GM23338 (cell line): ENCODE measurements around the gene DLL4.

Experiments used
- ETS1 ChIP-seq: IDR thresholded peaks from 2 replicates; pipeline ENCODE4 v1.6.1; 2016; ENCODE audit warnings: antibody characterized with exemption
- EZH2 ChIP-seq: fragments of 200-600 bp; sonication (generic); IDR thresholded peaks from one replicate; pipeline ENCODE4 v1.8.0; 2017; ENCODE audit warnings: antibody characterized with exemption, mild to moderate bottlenecking, low read depth; ENCODE audit not compliant: unreplicated experiment
- EZH2phosphoT487 ChIP-seq: fragments of 200-600 bp; sonication (generic); IDR thresholded peaks from one replicate; pipeline ENCODE4 v1.8.1; 2018; ENCODE audit warnings: antibody characterized with exemption; ENCODE audit not compliant: unreplicated experiment
- TF ChIP-seq, protein P1 (sequence below), 2 experiments: fragments of 200-600 bp in 1 of 2; sonication (generic) in 1 of 2; conservative IDR thresholded peaks; 2 replicates each; pipeline versions ENCODE4 v1.5.1 to v1.6.1; 2016 to 2017; ENCODE audit warnings: antibody characterized with exemption in 2 of 2, low read depth in 2 of 2, mild to moderate bottlenecking in 2 of 2, moderate library complexity in 1 of 2
- TF ChIP-seq, protein P2 (sequence below): IDR thresholded peaks from one replicate; pipeline ENCODE4 v1.6.1; 2018; ENCODE audit warnings: antibody characterized with exemption; ENCODE audit not compliant: unreplicated experiment

- TF ChIP-seq, protein P1, sequence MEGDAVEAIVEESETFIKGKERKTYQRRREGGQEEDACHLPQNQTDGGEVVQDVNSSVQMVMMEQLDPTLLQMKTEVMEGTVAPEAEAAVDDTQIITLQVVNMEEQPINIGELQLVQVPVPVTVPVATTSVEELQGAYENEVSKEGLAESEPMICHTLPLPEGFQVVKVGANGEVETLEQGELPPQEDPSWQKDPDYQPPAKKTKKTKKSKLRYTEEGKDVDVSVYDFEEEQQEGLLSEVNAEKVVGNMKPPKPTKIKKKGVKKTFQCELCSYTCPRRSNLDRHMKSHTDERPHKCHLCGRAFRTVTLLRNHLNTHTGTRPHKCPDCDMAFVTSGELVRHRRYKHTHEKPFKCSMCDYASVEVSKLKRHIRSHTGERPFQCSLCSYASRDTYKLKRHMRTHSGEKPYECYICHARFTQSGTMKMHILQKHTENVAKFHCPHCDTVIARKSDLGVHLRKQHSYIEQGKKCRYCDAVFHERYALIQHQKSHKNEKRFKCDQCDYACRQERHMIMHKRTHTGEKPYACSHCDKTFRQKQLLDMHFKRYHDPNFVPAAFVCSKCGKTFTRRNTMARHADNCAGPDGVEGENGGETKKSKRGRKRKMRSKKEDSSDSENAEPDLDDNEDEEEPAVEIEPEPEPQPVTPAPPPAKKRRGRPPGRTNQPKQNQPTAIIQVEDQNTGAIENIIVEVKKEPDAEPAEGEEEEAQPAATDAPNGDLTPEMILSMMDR (conservative IDR thresholded peaks at IDR 0.05; ENCODE audit: low read depth in 2 of 2), result no peak
- TF ChIP-seq, protein P2, sequence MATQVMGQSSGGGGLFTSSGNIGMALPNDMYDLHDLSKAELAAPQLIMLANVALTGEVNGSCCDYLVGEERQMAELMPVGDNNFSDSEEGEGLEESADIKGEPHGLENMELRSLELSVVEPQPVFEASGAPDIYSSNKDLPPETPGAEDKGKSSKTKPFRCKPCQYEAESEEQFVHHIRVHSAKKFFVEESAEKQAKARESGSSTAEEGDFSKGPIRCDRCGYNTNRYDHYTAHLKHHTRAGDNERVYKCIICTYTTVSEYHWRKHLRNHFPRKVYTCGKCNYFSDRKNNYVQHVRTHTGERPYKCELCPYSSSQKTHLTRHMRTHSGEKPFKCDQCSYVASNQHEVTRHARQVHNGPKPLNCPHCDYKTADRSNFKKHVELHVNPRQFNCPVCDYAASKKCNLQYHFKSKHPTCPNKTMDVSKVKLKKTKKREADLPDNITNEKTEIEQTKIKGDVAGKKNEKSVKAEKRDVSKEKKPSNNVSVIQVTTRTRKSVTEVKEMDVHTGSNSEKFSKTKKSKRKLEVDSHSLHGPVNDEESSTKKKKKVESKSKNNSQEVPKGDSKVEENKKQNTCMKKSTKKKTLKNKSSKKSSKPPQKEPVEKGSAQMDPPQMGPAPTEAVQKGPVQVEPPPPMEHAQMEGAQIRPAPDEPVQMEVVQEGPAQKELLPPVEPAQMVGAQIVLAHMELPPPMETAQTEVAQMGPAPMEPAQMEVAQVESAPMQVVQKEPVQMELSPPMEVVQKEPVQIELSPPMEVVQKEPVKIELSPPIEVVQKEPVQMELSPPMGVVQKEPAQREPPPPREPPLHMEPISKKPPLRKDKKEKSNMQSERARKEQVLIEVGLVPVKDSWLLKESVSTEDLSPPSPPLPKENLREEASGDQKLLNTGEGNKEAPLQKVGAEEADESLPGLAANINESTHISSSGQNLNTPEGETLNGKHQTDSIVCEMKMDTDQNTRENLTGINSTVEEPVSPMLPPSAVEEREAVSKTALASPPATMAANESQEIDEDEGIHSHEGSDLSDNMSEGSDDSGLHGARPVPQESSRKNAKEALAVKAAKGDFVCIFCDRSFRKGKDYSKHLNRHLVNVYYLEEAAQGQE, result no peak
- TF ChIP-seq ETS1 (no peak), EZH2 (peak; percentile 94), EZH2phosphoT487 (peak; percentile 61)
Measured at GRCh38 chr15:40926659-40927494, 2.3 kb upstream of the DLL4 start.
